HG02623 (cell line): Measurements from ENCODE around the gene MCL1.
"Not testable (repeated sequence)": the region's sequence is repeated elsewhere in the genome, so short reads cannot be mapped to it uniquely, and the experiment has no call there.

Experiments used
- ATAC-seq: cut with Tn5 transposase; IDR thresholded peaks from one replicate; pipeline ENCODE4 v1.9.1; 2021; ENCODE audit warnings: moderate library complexity; ENCODE audit not compliant: unreplicated experiment

The MCL1 gene

DNA sequence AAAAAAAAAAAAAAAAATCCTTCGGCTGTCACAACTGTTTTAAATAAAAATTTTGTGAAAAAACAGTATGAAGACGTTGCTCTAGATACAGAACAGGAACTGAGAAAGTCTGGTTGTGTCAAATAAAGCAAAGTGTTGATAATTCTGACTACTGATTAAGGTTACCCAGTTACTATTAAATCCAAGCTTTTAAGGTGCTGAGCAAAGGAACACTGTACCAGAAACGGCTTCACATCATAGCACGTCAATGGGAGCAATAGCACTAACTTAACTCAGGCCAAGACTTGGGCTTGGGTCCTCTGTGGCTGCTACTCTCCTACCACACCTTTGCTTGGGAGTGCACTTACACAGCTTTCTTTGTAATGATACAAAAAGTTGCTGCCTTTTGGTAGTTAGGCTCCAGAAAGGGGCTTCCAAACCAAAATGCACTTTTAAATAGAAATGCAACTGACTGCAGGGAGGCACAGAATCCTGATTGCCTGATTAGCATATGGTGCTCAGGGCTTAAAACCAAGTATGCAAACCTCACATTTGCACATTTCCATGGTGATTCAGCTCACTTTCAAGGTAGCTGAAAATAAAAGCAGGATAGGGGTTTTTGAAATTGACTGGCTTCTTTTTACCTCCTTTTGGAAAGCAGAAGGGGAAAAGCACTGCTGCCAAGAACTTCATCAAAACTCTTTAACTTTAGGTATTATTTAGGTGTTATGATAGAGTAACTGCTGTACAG is 6.3 kb downstream of the MCL1 start:
- ATAC-seq = no peak

- no peak for ATAC-seq
Measured at GRCh38 chr1:150568594-150568966, 10.8 kb downstream of the MCL1 start.

DNA sequence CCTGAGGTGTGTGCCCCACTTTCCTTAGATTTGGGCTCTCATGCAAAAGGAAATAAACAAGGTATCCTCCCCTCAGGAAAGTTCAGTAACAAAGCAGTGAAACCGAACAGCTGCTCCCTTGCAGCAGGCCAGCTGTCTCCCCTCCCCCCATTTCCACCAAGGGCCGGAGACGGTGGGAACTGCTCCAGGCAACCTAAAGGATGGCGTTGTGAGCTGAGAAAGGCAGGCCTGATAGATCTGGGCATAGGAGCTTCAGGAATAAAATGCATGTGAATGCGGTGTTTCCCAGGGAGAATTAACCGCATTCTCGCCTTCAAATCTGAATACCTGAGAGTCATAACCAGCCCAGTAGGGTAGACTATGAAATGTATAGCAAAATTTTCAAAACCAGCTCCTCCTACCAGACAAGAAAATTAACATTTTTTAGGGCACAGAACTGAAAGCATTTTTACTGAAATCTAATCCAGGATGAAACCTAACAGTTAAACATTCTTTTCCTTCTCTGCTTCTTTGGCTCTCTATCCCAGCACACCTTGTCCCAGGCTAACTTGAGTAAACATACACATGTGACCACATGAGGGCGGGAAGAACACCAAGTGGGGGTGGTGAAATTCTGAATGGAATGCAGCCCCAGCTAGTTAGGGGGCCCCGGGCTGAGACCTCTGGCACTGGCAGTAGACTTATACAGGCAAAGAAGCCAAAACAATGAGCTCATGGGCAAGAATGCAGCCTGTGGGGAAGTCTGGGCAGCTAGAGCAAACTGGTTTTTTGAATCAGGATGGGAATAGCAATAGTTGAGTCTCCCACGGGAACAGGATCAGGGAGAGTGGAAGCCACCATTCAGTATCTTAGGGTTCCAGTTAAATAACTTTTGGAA is 11.5 kb downstream of the MCL1 start:
- no peak for ATAC-seq

DNA sequence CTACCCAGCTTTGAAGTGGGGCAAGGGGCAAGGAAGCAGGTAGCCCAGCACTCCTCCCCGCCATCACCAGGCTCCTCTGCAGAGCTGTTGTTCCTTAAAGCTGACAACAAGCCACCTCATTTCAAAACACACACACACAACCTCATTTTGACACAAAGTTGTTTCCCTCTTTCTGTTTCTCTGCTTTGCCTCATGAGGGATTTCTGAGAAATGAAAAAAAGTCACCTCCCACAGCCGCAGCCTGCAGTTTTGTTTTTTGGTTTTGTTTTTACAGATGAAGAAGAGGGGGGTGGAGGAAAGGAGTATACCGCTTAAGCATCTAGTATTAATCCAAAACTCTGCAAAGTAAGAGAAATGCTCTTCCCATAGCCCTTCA is 12.1 kb downstream of the MCL1 start:
- no peak for ATAC-seq

DNA sequence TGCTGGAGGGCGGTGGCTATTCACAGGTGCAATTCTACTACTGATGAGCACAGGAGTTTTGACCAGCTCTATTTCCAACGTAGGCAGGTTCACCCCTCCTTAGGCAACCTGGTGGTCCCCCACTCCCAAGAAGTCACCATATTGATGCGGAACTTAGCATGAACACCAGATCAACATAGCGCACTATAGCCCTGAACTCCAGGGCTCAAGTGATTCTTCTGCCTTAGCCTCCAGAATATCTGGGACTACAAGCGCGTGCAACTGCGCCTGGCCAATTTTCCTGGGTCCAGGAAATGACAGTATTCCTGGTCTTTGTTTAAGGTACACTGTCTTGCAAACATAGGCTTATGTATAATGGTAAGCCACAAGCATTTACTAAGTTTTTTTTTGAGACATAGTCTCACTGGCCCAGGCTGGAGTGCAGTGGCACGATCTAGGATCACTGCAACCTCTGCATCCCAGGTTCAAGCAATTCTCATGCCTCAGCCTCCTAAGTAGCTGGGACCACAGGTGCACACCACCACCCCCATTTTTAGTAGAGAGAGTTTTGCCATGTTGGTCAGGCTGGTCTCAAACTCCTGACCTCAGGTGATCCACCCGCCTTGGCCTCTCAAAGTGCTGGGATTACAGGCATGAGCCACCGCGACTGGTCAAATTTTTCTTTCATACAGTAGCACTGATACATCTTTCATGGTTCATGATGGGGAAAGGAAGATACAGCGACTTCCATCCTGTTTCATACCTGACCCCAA is 12.6 kb downstream of the MCL1 start:
- ATAC-seq = no peak

GRCh38 chr1:150565240-150565991 is 14.0 kb downstream of the MCL1 start:
- not testable (repeated sequence) for ATAC-seq

DNA sequence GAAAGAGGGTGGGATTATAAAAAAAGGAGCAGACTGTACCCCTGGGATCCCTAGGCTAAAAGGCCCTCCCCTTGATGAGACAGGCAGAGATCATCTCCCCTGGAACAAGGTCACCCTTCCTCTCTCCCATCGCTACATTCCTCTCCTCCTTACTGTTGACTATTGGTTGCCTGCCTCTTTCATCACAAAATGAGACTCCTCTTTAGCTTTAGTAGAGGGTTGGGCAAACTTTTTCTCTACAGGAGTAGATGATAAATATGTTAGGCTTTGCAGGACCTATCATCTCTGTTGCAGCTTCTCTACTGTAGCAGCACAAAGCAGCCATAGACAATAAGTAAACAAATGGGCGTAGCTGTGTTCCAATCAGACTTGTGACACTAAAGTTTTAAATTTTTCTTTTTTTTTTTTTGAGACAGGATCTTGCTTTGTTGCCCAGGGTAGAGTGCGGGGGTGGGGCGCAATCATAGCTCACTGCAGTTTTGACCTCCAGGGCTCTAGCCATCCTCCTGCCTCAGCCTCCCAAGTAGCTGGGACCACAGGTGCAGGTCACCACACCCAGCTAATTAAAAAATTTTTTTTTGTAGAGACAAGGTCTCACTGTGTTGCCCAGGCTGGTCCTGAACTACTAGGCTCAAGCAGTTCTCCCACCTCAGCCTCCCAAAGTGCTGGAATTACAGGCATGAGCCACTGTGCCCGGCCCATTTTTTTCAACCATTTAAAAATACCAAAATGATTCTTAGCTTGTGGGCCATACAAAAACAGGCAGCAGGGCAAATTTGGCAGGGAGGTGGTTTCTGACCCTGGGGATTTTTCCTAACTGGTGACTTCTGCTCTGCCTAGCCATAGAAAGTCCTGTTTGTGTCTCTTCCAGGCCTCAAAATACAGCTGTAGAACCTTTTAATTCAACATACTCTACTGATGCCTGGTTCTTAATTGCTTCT is 15.1 kb downstream of the MCL1 start:
- ATAC-seq = no peak

GRCh38 chr1:150563340-150564038 is 15.9 kb downstream of the MCL1 start:
- no peak for ATAC-seq

DNA sequence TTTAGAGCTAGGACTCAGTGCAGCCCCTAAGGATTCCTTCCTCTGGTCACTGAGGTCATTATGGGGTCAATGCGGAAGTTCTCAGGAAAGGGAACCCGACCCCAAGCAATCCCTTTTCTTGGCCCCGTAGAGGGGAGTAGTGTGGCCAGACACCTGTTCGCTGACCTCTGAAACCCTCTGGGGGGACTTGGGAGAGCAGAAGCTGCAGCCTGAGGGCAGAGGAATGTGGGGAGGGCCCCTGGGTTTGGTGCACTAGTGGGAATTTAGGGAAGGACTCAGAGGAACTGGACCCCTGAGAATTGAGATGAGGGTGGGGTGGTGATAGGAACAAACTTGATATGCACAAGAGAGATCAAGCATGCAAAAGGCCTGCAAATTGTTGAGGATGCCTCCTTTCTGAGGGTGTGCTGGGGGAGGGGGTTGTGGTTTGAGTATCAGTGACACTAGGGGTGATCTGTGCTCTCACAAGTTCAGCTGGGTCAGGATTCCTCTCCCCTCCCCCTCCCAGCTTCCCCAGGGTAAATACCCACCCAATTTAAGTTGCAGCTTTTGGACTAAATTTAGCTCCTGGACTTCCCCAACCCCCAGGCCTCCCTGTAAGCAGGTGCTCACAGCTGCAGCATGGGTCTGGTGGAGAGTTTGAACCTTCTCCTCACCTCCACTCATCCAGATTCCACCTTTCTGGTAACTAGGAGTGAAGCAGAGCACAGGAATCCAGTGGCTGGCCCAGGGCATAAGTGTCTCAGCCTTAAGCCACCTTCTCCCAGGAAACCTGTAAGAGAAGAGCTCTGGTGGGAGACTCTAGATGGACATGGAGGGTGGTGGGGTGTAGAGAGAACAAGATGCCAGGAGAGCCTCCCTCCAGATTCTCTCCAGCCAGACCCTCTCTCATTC is 16.7 kb downstream of the MCL1 start:
- ATAC-seq = peak; percentile 36

GRCh38 chr1:150561974-150562445 is 17.4 kb downstream of the MCL1 start:
- ATAC-seq = peak; percentile 30

DNA sequence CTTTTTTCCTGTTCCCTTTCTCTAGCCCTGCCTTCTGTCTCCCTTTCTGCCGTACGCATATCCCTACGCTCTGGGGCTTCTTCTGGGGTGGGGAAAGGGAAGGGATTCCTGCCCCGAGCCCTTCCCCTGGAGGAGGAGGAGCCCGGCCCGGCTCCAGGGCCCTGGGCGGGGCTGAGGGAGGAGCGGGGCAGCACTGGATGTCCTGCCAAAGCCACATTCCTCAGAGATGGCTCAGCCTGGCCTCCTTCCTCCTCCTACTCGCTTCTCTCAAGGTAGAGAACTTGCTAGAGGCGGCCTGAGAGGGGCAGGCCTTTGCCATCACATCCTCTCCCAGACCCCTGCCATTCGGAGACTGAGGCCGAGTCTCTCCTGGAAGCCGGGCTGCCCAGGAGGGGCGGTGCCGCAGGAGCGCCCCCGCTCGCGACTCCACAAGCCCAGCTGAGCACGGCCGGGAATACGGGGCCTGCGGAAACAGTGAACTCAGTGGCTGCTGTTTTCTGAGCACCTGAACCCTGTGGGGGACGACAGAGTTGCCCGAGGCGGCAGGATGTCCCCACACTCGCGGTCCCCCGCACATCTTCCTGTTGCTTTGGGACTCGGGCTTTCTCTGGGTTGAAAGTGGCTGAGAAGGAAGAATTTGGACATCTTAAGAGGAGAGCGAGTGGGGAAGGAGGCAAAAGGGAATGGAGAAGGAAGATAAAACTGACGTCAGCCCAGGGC is 18.0 kb downstream of the MCL1 start:
- no peak for ATAC-seq

- no peak for ATAC-seq
Measured at GRCh38 chr1:150560576-150561253, 18.7 kb downstream of the MCL1 start.

DNA sequence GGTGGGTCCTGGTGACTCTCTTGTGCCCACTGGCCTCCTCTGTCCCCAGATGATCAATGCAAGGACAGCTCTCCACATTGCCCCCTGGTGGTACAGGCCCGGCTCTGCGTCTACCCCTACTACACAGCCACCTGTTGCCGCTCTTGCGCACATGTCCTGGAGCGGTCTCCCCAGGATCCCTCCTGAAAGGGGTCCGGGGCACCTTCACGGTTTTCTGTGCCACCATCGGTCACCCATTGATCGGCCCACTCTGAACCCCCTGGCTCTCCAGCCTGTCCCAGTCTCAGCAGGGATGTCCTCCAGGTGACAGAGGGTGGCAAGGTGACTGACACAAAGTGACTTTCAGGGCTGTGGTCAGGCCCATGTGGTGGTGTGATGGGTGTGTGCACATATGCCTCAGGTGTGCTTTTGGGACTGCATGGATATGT is 19.4 kb downstream of the MCL1 start:
- ATAC-seq = no peak

DNA sequence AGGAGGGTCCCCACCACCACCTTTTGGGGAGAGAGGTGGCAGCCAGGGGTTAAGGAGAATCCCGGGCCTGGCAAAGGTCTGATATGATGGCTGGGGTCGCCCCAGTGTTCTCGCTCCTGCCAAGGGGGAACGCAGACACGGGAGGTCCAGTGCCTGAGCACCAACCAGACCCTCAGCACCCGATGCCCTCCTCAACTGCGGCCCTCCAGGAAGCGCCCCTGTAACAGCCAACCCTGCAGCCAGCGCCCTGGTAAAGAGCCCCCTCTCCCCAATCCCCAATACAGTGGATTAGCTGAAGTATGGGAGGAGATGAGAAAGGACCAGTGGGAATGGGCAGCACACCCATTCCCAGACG is 19.8 kb downstream of the MCL1 start:
- no peak for ATAC-seq

- no peak for ATAC-seq
Measured at GRCh38 chr1:150558761-150559655, 20.4 kb downstream of the MCL1 start.

DNA sequence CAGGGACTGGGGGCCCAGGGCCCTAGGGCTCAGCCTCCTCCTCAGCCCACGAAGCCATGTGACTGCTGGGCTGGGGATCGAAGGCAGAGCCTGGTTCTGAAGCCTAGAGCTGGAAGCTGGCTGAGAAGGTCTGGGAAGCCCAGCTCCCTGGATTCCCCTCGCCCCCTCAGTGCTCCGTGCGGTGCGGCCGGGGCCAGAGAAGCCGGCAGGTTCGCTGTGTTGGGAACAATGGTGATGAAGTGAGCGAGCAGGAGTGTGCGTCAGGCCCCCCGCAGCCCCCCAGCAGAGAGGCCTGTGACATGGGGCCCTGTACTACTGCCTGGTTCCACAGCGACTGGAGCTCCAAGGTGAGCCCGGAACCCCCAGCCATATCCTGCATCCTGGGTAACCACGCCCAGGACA is 21.1 kb downstream of the MCL1 start:
- no peak for ATAC-seq
